Hepatocyte (in vitro differentiated cells): ENCODE results near the gene PUS10.

Experiments
- EZH2 ChIP-seq: fragments of 200-600 bp; sonication (generic); IDR thresholded peaks from 2 replicates; pipeline ENCODE4 v1.6.1; 2016; ENCODE audit warnings: antibody characterized with exemption, mild to moderate bottlenecking, borderline replicate concordance
- EZH2phosphoT487 ChIP-seq: fragments of 200-600 bp; sonication (generic); IDR thresholded peaks from one replicate; pipeline ENCODE4 v1.6.1; 2018; ENCODE audit warnings: antibody characterized with exemption, mild to moderate bottlenecking, low read depth, moderate library complexity; ENCODE audit not compliant: unreplicated experiment, severe bottlenecking
- TF ChIP-seq, protein P1 (sequence below): fragments of 200-600 bp; sonication (generic); IDR thresholded peaks from 2 replicates; pipeline ENCODE4 v1.5.1; 2016; ENCODE audit warnings: antibody characterized with exemption, mild to moderate bottlenecking; ENCODE audit not compliant: poor library complexity

DNA sequence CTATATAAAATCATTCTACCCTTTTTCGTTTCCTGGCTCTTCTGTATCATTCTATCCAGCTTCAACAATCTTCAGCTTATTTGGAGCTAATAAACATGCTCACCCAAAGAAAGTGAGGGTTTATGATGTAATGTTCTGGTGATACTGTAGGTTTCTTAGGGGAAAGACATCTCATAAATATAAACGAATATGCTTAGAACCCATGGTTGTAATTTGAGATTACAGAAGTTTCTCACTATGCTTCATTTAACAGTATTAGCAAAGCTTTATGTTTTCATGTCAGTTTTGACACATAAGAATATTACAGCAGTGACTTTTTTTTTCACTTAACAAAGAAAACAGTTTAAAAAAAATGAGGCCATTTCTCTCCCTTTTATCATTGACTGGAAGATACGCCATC lies 12.3 kb downstream of the PUS10 start:
- TF ChIP-seq, protein P1, sequence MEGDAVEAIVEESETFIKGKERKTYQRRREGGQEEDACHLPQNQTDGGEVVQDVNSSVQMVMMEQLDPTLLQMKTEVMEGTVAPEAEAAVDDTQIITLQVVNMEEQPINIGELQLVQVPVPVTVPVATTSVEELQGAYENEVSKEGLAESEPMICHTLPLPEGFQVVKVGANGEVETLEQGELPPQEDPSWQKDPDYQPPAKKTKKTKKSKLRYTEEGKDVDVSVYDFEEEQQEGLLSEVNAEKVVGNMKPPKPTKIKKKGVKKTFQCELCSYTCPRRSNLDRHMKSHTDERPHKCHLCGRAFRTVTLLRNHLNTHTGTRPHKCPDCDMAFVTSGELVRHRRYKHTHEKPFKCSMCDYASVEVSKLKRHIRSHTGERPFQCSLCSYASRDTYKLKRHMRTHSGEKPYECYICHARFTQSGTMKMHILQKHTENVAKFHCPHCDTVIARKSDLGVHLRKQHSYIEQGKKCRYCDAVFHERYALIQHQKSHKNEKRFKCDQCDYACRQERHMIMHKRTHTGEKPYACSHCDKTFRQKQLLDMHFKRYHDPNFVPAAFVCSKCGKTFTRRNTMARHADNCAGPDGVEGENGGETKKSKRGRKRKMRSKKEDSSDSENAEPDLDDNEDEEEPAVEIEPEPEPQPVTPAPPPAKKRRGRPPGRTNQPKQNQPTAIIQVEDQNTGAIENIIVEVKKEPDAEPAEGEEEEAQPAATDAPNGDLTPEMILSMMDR, result no peak
- TF ChIP-seq EZH2, result no peak
- no peak for TF ChIP-seq EZH2phosphoT487
